HuH-7.5 (cell line): ENCODE data around the gene MUC20.
"Not testable (repeated sequence)": the region's sequence is repeated elsewhere in the genome, so short reads cannot be mapped to it uniquely, and the experiment has no call there.

Experiments used
- DNase-seq: peaks from one replicate; pipeline ENCODE4 v3.0.0; 2011; ENCODE audit warnings: low spot score

Gene MUC20

GRCh38 chr3:195720831-195721506 is at the start of gene MUC20:
MUC20 (plus strand) TSS chr3:195720978; CDS start chr3:195721008, 30 bp downstream.
- DNase-seq, result not testable (repeated sequence)

GRCh38 chr3:195671283-195671682 is 49.5 kb upstream of the MUC20 start:
- not testable (repeated sequence) for DNase-seq

GRCh38 chr3:195673711-195674110 is 47.1 kb upstream of the MUC20 start:
- DNase-seq, result not testable (repeated sequence)

- DNase-seq, result not testable (repeated sequence)
Measured at GRCh38 chr3:195678391-195679015, 42.3 kb upstream of the MUC20 start.

GRCh38 chr3:195680690-195681089 is 40.1 kb upstream of the MUC20 start:
- DNase-seq, result not testable (repeated sequence)

- not testable (repeated sequence) for DNase-seq
Measured at GRCh38 chr3:195681458-195682103, 39.2 kb upstream of the MUC20 start.

- not testable (repeated sequence) for DNase-seq
Measured at GRCh38 chr3:195682104-195682742, 38.6 kb upstream of the MUC20 start.

GRCh38 chr3:195683722-195684526 is 36.9 kb upstream of the MUC20 start:
- DNase-seq, result not testable (repeated sequence)

- DNase-seq, result not testable (repeated sequence)
Measured at GRCh38 chr3:195684527-195685257, 36.1 kb upstream of the MUC20 start.

GRCh38 chr3:195686537-195687208 is 34.1 kb upstream of the MUC20 start:
- DNase-seq, result not testable (repeated sequence)

- peak; percentile 3 for DNase-seq
Measured at GRCh38 chr3:195687209-195687760, 33.5 kb upstream of the MUC20 start.

GRCh38 chr3:195688471-195689183 is 32.2 kb upstream of the MUC20 start:
- not testable (repeated sequence) for DNase-seq

- peak; percentile 1 for DNase-seq
Measured at GRCh38 chr3:195689184-195690070, 31.4 kb upstream of the MUC20 start.

- no peak for DNase-seq
Measured at GRCh38 chr3:195690951-195691350, 29.8 kb upstream of the MUC20 start.

- DNase-seq, result not testable (repeated sequence)
Measured at GRCh38 chr3:195691596-195692353, 29.0 kb upstream of the MUC20 start.

- no peak for DNase-seq
Measured at GRCh38 chr3:195692354-195692685, 28.5 kb upstream of the MUC20 start.

- DNase-seq, result peak; percentile 1
Measured at GRCh38 chr3:195692781-195693427, 27.9 kb upstream of the MUC20 start.
